Colonic mucosa (tissue), 4 donors: ENCODE results near the gene ZC3H4. TPM values are rescaled to one million over a fixed set of nuclear protein-coding genes. Genes with fewer than 3 reads are reported as not detected.

Experiments
- DNase-seq: peaks from one replicate; pipeline ENCODE4 v3.0.0-alpha.2; 2020
- H3K27ac ChIP-seq: fragments of 200-600 bp; one replicate; pipeline ENCODE4 v1.8.0; 2021
- H3K27me3 ChIP-seq: fragments of 200-600 bp; one replicate; pipeline ENCODE4 v1.8.0; 2021
- H3K36me3 ChIP-seq: fragments of 200-600 bp; one replicate; pipeline ENCODE4 v1.8.0; 2021
- H3K4me1 ChIP-seq: fragments of 200-600 bp; one replicate; pipeline ENCODE4 v1.8.0; 2021; ENCODE audit warnings: mild to moderate bottlenecking
- H3K4me3 ChIP-seq: fragments of 200-600 bp; one replicate; pipeline ENCODE4 v1.8.0; 2021
- H3K9ac ChIP-seq, 2 donors: one replicate each; pipeline ENCODE4 v1.7.0; 2013; ENCODE audit warnings: control low read depth in 2 of 2, low read depth in 2 of 2, low read length in 2 of 2
- H3K9me3 ChIP-seq: fragments of 200-600 bp; one replicate; pipeline ENCODE4 v1.8.0; 2021
- CTCF ChIP-seq: fragments of 200-600 bp; IDR thresholded peaks from one replicate; pipeline ENCODE4 v1.8.0; 2022; ENCODE audit warnings: antibody characterized with exemption, mild to moderate bottlenecking
- intact Hi-C: fragments of 100-400 bp; cut with DNase I; formaldehyde crosslinking; loops from one replicate; pipeline ENCODE4 v1.14.1; 2022
- total RNA-seq, 2 donors: library from RNA; stranded (reverse); fragmentation: NEBNext Ultra II Directional in 1 of 2; extraction: Animal tissue kit (Norgen Biotek cat#: 25700) in 1 of 2; gene quantifications; one replicate each; pipeline ENCODE4 v1.2.1, GENCODE V29; 2021
- donor health status: healthy.
- donor health status: DM: no; HTN: no; CAD: no.
- donor health status: DM: no; HTN: no; CAD: no.

Gene ZC3H4
- total RNA-seq, 2 donors from 2014 or later: 27.2 to 62.2 TPM

DNA sequence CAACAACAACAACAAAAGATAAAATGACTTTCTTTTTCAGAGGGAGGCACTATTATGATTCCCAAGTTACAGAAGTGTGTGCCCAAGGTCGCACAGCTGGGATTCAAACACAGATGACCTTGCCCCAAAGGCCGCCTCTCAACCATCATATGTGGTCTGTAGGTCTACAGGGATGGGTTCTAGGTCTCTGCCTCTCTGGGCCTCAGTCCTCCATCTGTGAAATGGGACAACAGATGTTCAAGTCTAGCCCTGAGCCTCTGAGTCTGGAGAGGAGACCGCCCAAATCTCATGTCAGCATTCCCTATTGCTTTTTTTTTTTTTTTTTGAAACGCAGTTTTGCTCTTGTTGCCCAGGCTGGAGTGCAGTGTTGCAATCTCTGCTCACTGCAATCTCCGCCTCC is 89.1 kb downstream of the ZC3H4 start:
- Histone ChIP-seq H3K9ac (no peak overlapping the region), H3K4me3 (no peak overlapping the region), H3K27ac (no peak overlapping the region), H3K4me1 (peaks cover 15% of the 10 kb centered on the region), H3K9me3 (no peaks in the 10 kb centered on the region), H3K27me3 (peaks cover 61% of the 10 kb centered on the region), H3K36me3 (no peaks in the 10 kb centered on the region)
- no peak for DNase-seq
- no peak for TF ChIP-seq CTCF
- intact Hi-C loops: no loop called here

DNA sequence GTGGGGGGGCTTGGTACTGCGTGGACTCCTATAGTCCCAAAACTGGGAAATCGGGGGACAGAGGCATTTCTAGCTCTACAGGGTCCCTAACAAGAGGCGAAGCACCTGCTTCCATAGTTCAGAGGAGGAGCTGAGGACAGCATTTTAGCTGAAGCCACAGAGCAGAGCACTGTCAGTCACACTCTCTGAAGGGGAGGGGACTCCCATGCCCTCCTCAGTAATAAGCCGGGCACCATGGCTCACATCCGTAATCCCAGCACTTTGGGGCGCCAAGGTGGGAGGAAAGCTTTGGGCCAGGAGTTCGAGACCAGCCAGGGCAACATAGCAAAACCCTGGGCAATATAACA is 90.2 kb downstream of the ZC3H4 start:
- Histone ChIP-seq H3K36me3 (no peaks in the 10 kb centered on the region), H3K9ac (no peak overlapping the region), H3K4me1 (peaks cover 15% of the 10 kb centered on the region), H3K27me3 (peaks cover 64% of the 10 kb centered on the region), H3K27ac (no peak overlapping the region), H3K9me3 (no peaks in the 10 kb centered on the region), H3K4me3 (no peak overlapping the region)
- TF ChIP-seq CTCF: no peak
- intact Hi-C loops: no loop called here
- DNase-seq: no peak

- Histone ChIP-seq H3K4me1 (peaks cover 15% of the 10 kb centered on the region), H3K27ac (no peak overlapping the region), H3K36me3 (no peaks in the 10 kb centered on the region), H3K9me3 (no peaks in the 10 kb centered on the region), H3K9ac (no peak overlapping the region), H3K27me3 (peaks cover 58% of the 10 kb centered on the region), H3K4me3 (no peak overlapping the region)
- no peak for TF ChIP-seq CTCF
- DNase-seq: no peak
- intact Hi-C loops: no loop called here
These were observed 90.8 kb downstream of the ZC3H4 start for GRCh38 chr19:47022541-47023447.

GRCh38 chr19:47022140-47022536 is 91.4 kb downstream of the ZC3H4 start:
- peaks cover 58% of the 10 kb centered on the region for H3K27me3 ChIP-seq
- H3K4me3 ChIP-seq: no peak overlapping the region
- no peak for TF ChIP-seq CTCF
- H3K4me1 ChIP-seq: peaks cover 15% of the 10 kb centered on the region
- H3K27ac ChIP-seq: no peak overlapping the region
- H3K9ac ChIP-seq: no peak overlapping the region
- no peak for DNase-seq
- no peaks in the 10 kb centered on the region for H3K9me3 ChIP-seq
- intact Hi-C loops: no loop called here
- H3K36me3 ChIP-seq: no peaks in the 10 kb centered on the region

GRCh38 chr19:47021536-47022139 is 91.9 kb downstream of the ZC3H4 start:
- DNase-seq: no peak

More at GRCh38 chr19:47021536-47022139, 91.9 kb downstream of the ZC3H4 start:
- TF ChIP-seq CTCF: no peak
- H3K27ac ChIP-seq: no peak overlapping the region
- no peaks in the 10 kb centered on the region for H3K36me3 ChIP-seq
- H3K27me3 ChIP-seq: peaks cover 58% of the 10 kb centered on the region
- H3K9ac ChIP-seq: no peak overlapping the region
- H3K9me3 ChIP-seq: no peaks in the 10 kb centered on the region
- intact Hi-C loops: no loop called here
- H3K4me1 ChIP-seq: peaks cover 15% of the 10 kb centered on the region
- H3K4me3 ChIP-seq: no peak overlapping the region
